ENCODE measurements around the gene MCCC1. TPM values are rescaled to one million over a fixed set of nuclear protein-coding genes. Genes with fewer than 3 reads are reported as not detected.

The MCCC1 gene
- total and polyA plus RNA-seq, 2 of the 4 experiments (the other 2 are of a cell fraction): 14.2 to 17.9 TPM

DNA sequence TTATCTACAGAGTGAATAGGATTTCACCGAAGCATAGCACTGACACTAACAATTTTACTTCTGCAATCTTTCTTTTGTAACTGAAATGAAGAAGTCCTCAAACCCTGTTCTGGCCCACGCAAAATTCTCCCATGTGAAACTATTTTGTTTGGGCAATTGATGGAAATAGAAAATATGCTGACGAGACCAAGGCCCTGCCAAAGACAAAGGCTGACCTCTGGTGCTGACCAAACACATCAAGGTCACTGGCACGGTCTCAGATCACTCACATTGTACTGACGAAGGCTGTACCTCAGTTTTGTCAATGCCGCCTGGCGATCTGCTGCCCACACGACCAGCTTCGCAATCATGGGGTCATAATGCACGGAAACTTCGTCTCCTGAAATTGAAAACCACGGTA lies 60.5 kb downstream of the MCCC1 start:
- no peak overlapping the region for H3K18ac ChIP-seq (ENCODE audit: low read depth, low read length)
- no peak overlapping the region for H3K14ac ChIP-seq (replicated peaks; ENCODE audit: low read depth, low read length)
- H3K27ac ChIP-seq (ENCODE audit: insufficient read depth, low read length): no peak overlapping the region
- H2BK5ac ChIP-seq (ENCODE audit: low read depth, low read length, poor library complexity, severe bottlenecking): no peak overlapping the region
- DNase-seq (no peak), ATAC-seq (ENCODE audit: low read depth) (no peak)
- intact Hi-C loops (cut with micrococcal nuclease) (no loop called here), dilution Hi-C loops (cut with HindIII; ENCODE audit: low sequenced_read_pairs, unreplicated experiment) (no loop called here), in situ Hi-C loops (cut with MboI; ENCODE audit: low sequenced_read_pairs) (no loop called here)
- BruUV-seq (replicated peaks): no TSS peak
- no peaks in the 10 kb centered on the region for H3K9me1 ChIP-seq (ENCODE audit: insufficient read depth, low read length)
- H3K4me2 ChIP-seq (ENCODE audit: low read depth, low read length): no peak overlapping the region
- no peak overlapping the region for H2AFZ ChIP-seq (replicated peaks; ENCODE audit: low read length, poor library complexity)
- CTCF ChIA-PET: no interaction called here
- no peak overlapping the region for H3K56ac ChIP-seq (ENCODE audit: extremely low read depth, insufficient read depth, low read length)
- no peak overlapping the region for H2AK5ac ChIP-seq (ENCODE audit: low read depth, low read length)
- H3K36me3 ChIP-seq (ENCODE audit: control insufficient read depth, insufficient read depth, low read length): peaks cover 21% of the 10 kb centered on the region
- H2AK9ac ChIP-seq (replicated peaks; ENCODE audit: low read depth, low read length, poor library complexity): no peak overlapping the region
- no peak overlapping the region for H2BK20ac ChIP-seq (ENCODE audit: low read depth, low read length)
- TF ChIP-seq CHD1 (IDR thresholded peaks at IDR 0.05; ENCODE audit: low read depth, low read length): no peak
- TF ChIP-seq, protein P1, sequence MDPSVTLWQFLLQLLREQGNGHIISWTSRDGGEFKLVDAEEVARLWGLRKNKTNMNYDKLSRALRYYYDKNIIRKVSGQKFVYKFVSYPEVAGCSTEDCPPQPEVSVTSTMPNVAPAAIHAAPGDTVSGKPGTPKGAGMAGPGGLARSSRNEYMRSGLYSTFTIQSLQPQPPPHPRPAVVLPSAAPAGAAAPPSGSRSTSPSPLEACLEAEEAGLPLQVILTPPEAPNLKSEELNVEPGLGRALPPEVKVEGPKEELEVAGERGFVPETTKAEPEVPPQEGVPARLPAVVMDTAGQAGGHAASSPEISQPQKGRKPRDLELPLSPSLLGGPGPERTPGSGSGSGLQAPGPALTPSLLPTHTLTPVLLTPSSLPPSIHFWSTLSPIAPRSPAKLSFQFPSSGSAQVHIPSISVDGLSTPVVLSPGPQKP (IDR thresholded peaks at IDR 0.05; ENCODE audit: borderline replicate concordance, low read depth, low read length): no peak
- TF ChIP-seq RCOR1 (IDR thresholded peaks at IDR 0.05; ENCODE audit: insufficient replicate concordance, low read length): no peak
- no peak for TF ChIP-seq FOS (IDR thresholded peaks at IDR 0.05; ENCODE audit: low read depth, low read length)
- TF ChIP-seq USF2 (IDR thresholded peaks at IDR 0.05; ENCODE audit: low read depth, low read length): no peak
- TF ChIP-seq CEBPB (IDR thresholded peaks at IDR 0.05; ENCODE audit: low read depth, low read length): no peak
- TF ChIP-seq, protein P2, sequence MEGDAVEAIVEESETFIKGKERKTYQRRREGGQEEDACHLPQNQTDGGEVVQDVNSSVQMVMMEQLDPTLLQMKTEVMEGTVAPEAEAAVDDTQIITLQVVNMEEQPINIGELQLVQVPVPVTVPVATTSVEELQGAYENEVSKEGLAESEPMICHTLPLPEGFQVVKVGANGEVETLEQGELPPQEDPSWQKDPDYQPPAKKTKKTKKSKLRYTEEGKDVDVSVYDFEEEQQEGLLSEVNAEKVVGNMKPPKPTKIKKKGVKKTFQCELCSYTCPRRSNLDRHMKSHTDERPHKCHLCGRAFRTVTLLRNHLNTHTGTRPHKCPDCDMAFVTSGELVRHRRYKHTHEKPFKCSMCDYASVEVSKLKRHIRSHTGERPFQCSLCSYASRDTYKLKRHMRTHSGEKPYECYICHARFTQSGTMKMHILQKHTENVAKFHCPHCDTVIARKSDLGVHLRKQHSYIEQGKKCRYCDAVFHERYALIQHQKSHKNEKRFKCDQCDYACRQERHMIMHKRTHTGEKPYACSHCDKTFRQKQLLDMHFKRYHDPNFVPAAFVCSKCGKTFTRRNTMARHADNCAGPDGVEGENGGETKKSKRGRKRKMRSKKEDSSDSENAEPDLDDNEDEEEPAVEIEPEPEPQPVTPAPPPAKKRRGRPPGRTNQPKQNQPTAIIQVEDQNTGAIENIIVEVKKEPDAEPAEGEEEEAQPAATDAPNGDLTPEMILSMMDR (conservative IDR thresholded peaks at IDR 0.05; ENCODE audit: low read depth, low read length): no peak
- no peak for TF ChIP-seq MAFK (IDR thresholded peaks at IDR 0.05; ENCODE audit: low read depth, low read length)
- TF ChIP-seq MAZ (IDR thresholded peaks at IDR 0.05; ENCODE audit: borderline replicate concordance, low read depth, low read length): no peak
- no peak for TF ChIP-seq NFE2L2 (IDR thresholded peaks at IDR 0.05; ENCODE audit: low read depth, low read length)
- TF ChIP-seq RAD21 (IDR thresholded peaks at IDR 0.05; ENCODE audit: low read length): no peak
- TF ChIP-seq SMC3 (IDR thresholded peaks at IDR 0.05; ENCODE audit: low read depth, low read length): no peak
- no peak for TF ChIP-seq MXI1 (IDR thresholded peaks at IDR 0.05; ENCODE audit: borderline replicate concordance, low read depth, low read length)
- TF ChIP-seq RFX5 (IDR thresholded peaks at IDR 0.05; ENCODE audit: low read depth, low read length): no peak
- TF ChIP-seq BHLHE40 (IDR thresholded peaks at IDR 0.05; ENCODE audit: low read depth, low read length): no peak
- no peaks in the 10 kb centered on the region; the same call in 1 of the 2 replicates for H3K4me1 ChIP-seq (ENCODE audit: control insufficient read depth, insufficient read depth, low read length)
- no peak overlapping the region for H4K91ac ChIP-seq (ENCODE audit: insufficient read depth, low read depth, low read length)
- no peak overlapping the region for H3K4me3 ChIP-seq (ENCODE audit: insufficient read depth, low read depth, low read length)
- POLR2A ChIA-PET (ENCODE audit: unreplicated experiment): no interaction called here
- no peak overlapping the region for H4K8ac ChIP-seq (ENCODE audit: low read depth in 2 of 2, low read length in 2 of 2)
- H2BK120ac ChIP-seq (ENCODE audit: low read depth, low read length): no peak overlapping the region
- no peaks in the 10 kb centered on the region for H3K79me1 ChIP-seq (ENCODE audit: low read depth in 1 of 2, low read length in 2 of 2)
- no peak overlapping the region for H4K5ac ChIP-seq (ENCODE audit: low read depth, low read length)
- no peak overlapping the region for H2BK15ac ChIP-seq (ENCODE audit: low read depth, low read length)
- no peaks in the 10 kb centered on the region for H3K9me3 ChIP-seq (ENCODE audit: control insufficient read depth, insufficient read depth, low read length)
- no peaks in the 10 kb centered on the region for H3K27me3 ChIP-seq (ENCODE audit: control insufficient read depth, insufficient read depth, low read length)
- H3K9ac ChIP-seq (ENCODE audit: low read depth, low read length): no peak overlapping the region
- no peak overlapping the region for H3K4ac ChIP-seq (ENCODE audit: low read depth, low read length)
- no peak overlapping the region for H3K23ac ChIP-seq (ENCODE audit: low read depth, low read length)
- H4K20me1 ChIP-seq (ENCODE audit: insufficient read depth, low read length): no peaks in the 10 kb centered on the region
- 81% methylated on average over 8 of the region's 12 CpGs; no CpG with 5 or more reads in 1 of the 2 experiments for WGBS, 2 experiments (ENCODE audit: extremely low coverage in 2 of 2, insufficient read length in 1 of 2)
